ENCODE data around the gene ZNF726. TPM values are rescaled to one million over a fixed set of nuclear protein-coding genes. Genes with fewer than 3 reads are reported as not detected.

ZNF726 gene
- total and polyA plus RNA-seq, 2 donors (not counting 3 experiments of a cell fraction or from before 2014, with no cell fraction given), result 3.8 to 4.7 TPM

GRCh38 chr19:23905771-23906170, 8.9 kb upstream of the ZNF726 start:
- H3K4me3 ChIP-seq (replicated peaks in 1 of 3; ENCODE audit: insufficient read depth in 1 of 3, low read depth in 1 of 3, low read length in 3 of 3), result no peak overlapping the region
- no peaks in the 10 kb centered on the region for H4K20me1 ChIP-seq (replicated peaks; ENCODE audit: control insufficient read depth, extremely low read depth, insufficient read depth, low read length)
- intact Hi-C loops (cut with micrococcal nuclease), result no loop called here
- DNase-seq (ENCODE audit: low read depth, low spot score) (no peak), FAIRE-seq (no peak)
- BruUV-seq (replicated peaks), result no TSS peak
- H3K4me2 ChIP-seq (ENCODE audit: insufficient read depth, low read length), result no peak overlapping the region
- TF ChIP-seq EZH2 (IDR thresholded peaks at IDR 0.05; ENCODE audit: borderline replicate concordance, low read depth, low read length, severe bottlenecking) (no peak), MYC (IDR thresholded peaks at IDR 0.05; ENCODE audit: low read depth, low read length) (no peak), JUN (IDR thresholded peaks at IDR 0.05; ENCODE audit: borderline replicate concordance, insufficient read depth, insufficient read length, low read depth) (no peak), FOS (IDR thresholded peaks at IDR 0.05; ENCODE audit: borderline replicate concordance, insufficient read depth, low read length) (no peak), POLR2AphosphoS5 (IDR thresholded peaks at IDR 0.05; ENCODE audit: insufficient read depth, low read depth, low read length) (no peak), GATA2 (IDR thresholded peaks at IDR 0.05; ENCODE audit: insufficient read depth, insufficient read length, low read depth, low read length) (no peak), POLR2A (IDR thresholded peaks at IDR 0.05; ENCODE audit: low read depth, low read length) (no peak), MAX (IDR thresholded peaks at IDR 0.05; ENCODE audit: insufficient read depth, insufficient read length) (no peak)
- TF ChIP-seq, protein P1, sequence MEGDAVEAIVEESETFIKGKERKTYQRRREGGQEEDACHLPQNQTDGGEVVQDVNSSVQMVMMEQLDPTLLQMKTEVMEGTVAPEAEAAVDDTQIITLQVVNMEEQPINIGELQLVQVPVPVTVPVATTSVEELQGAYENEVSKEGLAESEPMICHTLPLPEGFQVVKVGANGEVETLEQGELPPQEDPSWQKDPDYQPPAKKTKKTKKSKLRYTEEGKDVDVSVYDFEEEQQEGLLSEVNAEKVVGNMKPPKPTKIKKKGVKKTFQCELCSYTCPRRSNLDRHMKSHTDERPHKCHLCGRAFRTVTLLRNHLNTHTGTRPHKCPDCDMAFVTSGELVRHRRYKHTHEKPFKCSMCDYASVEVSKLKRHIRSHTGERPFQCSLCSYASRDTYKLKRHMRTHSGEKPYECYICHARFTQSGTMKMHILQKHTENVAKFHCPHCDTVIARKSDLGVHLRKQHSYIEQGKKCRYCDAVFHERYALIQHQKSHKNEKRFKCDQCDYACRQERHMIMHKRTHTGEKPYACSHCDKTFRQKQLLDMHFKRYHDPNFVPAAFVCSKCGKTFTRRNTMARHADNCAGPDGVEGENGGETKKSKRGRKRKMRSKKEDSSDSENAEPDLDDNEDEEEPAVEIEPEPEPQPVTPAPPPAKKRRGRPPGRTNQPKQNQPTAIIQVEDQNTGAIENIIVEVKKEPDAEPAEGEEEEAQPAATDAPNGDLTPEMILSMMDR (IDR thresholded peaks at IDR 0.05; ENCODE audit: extremely low read depth in 1 of 2, insufficient read depth in 1 of 2, low read depth in 1 of 2, low read length in 2 of 2), result no peak
- no peaks in the 10 kb centered on the region for H3K36me3 ChIP-seq (ENCODE audit: control insufficient read depth in 2 of 2, extremely low read depth in 1 of 2, insufficient read depth in 2 of 2, low read length in 2 of 2)
- no peaks in the 10 kb centered on the region for H3K9me3 ChIP-seq (replicated peaks; ENCODE audit: control insufficient read depth, insufficient read depth, low read length)
- H3K27me3 ChIP-seq (ENCODE audit: control insufficient read depth in 2 of 2, insufficient read depth in 2 of 2, low read length in 2 of 2), result no peaks in the 10 kb centered on the region
- no peaks in the 10 kb centered on the region for H3K79me2 ChIP-seq (ENCODE audit: control insufficient read depth, insufficient read depth, low read length)
- no peaks in the 10 kb centered on the region for H3K9me1 ChIP-seq (replicated peaks; ENCODE audit: control insufficient read depth, extremely low read depth, insufficient read depth, low read length)
- POLR2A ChIA-PET, result no interaction called here
- no peaks in the 10 kb centered on the region for H3K4me1 ChIP-seq (ENCODE audit: control insufficient read depth, extremely low read depth, insufficient read depth, low read length)
- dilution Hi-C loops (cut with MboI; ENCODE audit: extremely low pct_ligation_motif_present, low sequenced_read_pairs), result no loop called here
- CTCF ChIA-PET, result no interaction called here
- H3K9ac ChIP-seq (replicated peaks; ENCODE audit: extremely low read depth, insufficient read depth, low read length), result no peak overlapping the region
- no peak overlapping the region for H3K27ac ChIP-seq (ENCODE audit: insufficient read depth, low read depth, low read length)
- no peak overlapping the region for H2AFZ ChIP-seq (ENCODE audit: low read depth, low read length)

Data from endothelial cell of umbilical vein (primary cell).